Spleen (tissue), 7 donors: ENCODE results near the gene SLC2A9.

Source experiments
- POLR2AphosphoS5 ChIP-seq, 3 donors: sonication (generic); formaldehyde crosslinking; IDR thresholded peaks; one replicate each; pipeline ENCODE4 v1.5.1; 2017; ENCODE audit warnings: antibody characterized with exemption in 3 of 3
- TF ChIP-seq, protein P1 (sequence below), 11 experiments: fragments of 200-600 bp in 7 of 11; fragments of 450-650 bp in 4 of 11; sonication (generic) in 4 of 11; IDR thresholded peaks in 8 of 11; conservative IDR thresholded peaks in 3 of 11; 1 replicate in 7 of 11; 2 replicates in 4 of 11; pipeline versions ENCODE4 v1.4.0 to v1.8.0; 2016 to 2021; ENCODE audit warnings: antibody characterized with exemption in 11 of 11, inconsistent platforms in 4 of 11, mild to moderate bottlenecking in 1 of 11
- donor health status: DM: no; HTN: no; CAD: no; lungs with moderate emphysema.
- donor health status: DM: no; HTN: no; CAD: no.
- donor health status: DM: no; HTN: no; CAD: no.

DNA sequence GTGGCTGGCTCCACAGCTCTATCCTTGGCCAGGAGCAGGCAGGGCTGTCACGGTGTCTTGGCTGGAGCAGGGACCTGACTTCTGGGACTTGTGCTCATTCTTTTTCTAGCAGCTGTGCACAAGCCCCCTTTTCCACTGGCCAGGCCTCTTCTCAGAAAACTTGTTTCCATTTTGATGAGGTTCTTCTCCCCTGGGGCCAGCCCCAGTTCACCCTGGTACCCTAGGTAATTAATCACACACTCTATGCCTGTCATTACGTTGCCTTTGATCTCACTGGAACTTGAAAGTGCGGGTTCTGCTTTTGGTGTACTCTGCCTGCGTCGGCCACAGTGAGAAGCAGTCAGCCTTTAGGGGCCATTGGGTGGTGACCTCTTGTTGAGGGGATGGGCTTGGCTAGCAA is 213.2 kb downstream of the SLC2A9 start:
- TF ChIP-seq, protein P1, sequence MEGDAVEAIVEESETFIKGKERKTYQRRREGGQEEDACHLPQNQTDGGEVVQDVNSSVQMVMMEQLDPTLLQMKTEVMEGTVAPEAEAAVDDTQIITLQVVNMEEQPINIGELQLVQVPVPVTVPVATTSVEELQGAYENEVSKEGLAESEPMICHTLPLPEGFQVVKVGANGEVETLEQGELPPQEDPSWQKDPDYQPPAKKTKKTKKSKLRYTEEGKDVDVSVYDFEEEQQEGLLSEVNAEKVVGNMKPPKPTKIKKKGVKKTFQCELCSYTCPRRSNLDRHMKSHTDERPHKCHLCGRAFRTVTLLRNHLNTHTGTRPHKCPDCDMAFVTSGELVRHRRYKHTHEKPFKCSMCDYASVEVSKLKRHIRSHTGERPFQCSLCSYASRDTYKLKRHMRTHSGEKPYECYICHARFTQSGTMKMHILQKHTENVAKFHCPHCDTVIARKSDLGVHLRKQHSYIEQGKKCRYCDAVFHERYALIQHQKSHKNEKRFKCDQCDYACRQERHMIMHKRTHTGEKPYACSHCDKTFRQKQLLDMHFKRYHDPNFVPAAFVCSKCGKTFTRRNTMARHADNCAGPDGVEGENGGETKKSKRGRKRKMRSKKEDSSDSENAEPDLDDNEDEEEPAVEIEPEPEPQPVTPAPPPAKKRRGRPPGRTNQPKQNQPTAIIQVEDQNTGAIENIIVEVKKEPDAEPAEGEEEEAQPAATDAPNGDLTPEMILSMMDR (IDR thresholded peaks at IDR 0.05 in 8 of 11, conservative IDR thresholded peaks at IDR 0.05 in 3 of 11), result no peak
- no peak for TF ChIP-seq POLR2AphosphoS5 (IDR thresholded peaks at IDR 0.05)
